NCI-H146 treated with DMSO at 0.1 percent for 48 hours (cell line): Measurements from ENCODE around the gene HIPK1.
"Not testable (repeated sequence)": the region's sequence is repeated elsewhere in the genome, so short reads cannot be mapped to it uniquely, and the experiment has no call there.

Experiments
- DNase-seq: peaks from one replicate; lab custom pipeline; 2025; ENCODE audit not compliant: unreplicated experiment; lab: John Stamatoyannopoulos, UW

Gene HIPK1

DNA sequence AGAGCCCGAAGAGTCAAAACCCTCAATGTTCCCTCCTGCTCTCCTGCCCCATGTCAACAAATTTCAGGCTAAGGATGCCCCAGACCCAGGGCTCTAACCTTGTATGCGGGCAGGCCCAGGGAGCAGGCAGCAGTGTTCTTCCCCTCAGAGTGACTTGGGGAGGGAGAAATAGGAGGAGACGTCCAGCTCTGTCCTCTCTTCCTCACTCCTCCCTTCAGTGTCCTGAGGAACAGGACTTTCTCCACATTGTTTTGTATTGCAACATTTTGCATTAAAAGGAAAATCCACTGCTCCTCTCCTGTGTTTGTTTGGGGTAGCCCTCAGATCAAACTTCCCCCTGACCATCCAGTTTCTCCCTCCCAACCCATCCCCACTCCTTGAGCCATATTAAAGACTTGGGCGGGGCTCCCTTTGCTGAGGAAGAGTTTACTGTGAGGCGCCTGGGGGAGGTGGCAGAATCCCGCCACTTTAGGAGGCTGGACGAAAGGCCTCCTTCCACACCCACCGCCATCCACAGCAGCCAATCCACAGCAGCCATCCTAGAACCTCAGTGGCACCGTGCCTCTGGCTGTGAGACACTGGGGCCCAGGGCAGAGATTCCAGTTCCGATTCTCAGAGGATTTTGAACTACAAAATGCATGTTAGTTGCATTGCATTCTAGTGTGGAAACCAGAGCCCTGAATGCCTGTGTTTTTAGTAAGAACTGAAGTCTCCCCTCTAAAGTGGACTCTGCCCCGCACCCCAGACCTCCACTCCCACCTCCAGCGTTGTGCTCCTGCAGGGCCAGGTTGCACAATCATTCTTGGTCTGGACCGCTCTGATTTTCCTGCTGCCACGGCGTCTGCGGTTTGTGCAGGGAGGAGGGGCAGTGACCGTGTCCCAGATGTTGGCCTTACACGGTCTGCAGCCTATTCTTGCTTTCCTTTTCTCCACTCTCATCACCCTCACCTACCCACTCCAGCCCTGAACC, 53.1 kb downstream of the HIPK1 start:
- no peak for DNase-seq

DNA sequence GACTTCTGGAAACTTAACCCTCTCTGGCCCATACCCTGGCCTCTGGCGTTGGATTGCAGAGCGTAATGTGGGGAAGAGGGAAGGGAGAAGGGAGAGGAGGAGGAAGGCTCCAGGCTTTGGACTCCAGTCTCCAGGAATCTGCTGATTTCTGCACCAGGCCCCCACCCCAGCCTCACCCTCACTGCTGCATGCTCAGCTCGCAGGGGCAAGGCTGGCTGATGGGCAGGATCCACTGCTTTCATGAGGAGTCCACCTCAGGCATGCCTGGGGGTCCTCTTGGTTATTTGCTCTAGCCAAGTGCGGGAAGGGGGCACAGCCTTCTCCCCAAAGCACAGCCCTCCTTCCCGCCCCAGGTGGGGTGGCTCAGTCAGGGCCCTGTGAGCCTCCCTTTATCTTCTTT, 53.8 kb downstream of the HIPK1 start:
- no peak for DNase-seq

DNA sequence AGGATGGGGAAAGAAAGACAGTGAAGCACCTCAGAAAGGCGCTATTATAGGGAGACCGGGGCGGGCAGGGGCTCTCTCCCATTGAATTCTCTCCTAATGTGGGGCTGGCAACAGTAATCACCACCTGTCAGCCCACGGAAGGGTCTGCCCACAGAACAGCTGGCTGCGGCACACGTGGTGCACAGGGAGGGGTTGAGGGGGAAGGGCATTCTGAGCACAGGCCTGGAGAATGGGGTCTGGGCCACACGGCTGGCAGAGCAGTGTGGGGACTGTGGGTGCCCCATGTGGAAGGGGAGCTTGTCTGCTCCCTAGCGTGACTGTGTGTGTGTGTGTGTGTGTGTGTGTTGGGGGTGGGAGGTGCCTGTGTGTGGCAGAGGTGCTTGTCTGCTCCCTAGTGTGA, 54.3 kb downstream of the HIPK1 start:
- DNase-seq, result no peak

DNA sequence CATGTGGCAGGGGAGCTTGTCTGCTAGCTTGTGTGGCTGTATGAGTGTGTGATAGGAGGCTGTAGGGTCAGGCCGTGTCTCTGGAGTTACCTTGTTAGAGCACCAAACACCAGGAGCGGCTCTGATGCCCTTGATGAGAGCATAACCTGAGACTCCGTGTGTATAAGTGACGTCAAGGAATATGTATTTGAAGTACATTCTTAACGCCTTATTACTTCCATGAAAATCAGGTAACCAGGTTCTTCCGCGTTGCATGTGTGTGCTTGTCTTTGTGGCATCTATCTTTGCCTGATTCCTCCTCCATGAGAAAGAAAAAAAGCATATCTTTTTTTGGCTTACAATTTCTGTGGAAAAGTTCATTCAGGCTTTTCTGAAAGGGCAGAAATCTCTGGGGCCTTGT, 54.7 kb downstream of the HIPK1 start:
- no peak for DNase-seq

DNA sequence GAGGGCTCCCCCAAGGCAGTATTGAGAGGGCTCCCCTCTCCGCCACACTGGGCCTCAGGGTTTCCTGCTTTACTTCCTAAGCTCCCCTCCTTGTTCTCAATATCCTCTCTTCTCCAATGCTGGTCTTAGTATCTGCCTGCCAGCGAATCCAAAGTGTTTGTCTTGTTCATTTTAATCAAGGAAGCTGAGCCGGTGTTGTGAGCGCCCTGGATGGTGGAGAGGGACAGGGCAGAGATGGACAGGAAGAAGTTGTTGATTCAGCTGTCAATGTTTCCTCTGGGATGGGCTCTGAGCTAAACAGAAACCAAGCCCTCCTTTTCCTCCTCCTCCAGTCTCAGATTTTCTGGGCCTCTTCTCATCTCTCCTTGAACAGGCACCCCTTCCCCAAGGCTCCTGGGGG, 55.6 kb downstream of the HIPK1 start:
- DNase-seq, result peak; percentile 8

DNA sequence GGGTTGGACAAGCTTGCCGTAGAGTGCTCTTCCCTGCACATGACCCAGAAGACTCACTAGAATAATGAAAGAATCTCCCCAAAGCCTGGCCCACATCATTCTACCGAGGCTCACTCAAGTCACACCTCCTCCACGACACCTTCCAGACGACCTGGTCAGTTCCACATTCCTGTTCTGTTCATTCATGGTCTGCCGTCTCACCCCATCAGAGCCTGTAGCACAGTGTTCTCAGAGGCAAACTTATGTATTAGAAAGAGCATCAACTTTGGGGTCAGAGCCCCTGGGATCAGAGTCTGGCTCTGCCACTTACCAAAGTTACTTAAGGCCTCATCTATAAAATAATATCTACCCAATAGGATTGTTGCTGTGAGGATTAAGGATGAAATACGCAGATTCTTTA, 57.7 kb downstream of the HIPK1 start:
- DNase-seq, result no peak

DNA sequence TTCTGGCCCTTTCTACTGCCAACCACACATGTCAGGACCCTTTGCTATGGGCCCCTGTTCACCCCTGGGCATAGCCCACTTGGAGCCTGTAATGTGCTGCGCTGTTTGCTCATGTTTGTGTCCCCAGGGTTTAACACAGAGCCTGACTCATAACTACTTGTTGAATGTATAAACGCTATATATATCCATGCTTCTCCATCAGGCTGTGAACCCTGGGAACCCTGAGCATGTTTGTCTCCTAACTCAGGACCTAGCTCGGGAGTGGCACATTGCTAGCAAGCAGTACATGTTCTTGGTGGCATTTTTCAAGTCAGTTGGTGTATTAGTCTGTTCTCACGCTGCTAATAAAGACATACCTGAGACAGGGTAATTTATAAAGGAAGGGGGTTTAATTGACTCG, 58.1 kb downstream of the HIPK1 start:
- DNase-seq, result no peak

DNA sequence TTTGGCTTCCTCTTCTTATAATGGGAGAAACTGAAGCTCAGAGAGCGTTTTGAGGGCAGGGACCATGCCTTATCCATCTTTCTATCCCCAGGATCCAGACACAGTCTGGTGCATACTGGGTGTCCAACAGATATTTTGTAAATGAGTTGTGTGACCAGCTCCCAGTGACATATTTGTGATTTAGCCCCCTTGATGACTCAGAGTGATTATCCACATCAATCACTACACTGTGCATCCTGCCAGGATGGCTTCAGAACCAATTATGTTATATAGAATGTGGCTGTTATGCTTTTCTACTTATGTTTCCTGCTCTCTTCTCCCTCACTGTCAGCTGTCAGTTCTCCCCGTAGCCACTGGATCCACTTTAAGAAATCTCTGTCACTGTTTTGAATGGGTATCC, 61.4 kb downstream of the HIPK1 start:
- no peak for DNase-seq

DNA sequence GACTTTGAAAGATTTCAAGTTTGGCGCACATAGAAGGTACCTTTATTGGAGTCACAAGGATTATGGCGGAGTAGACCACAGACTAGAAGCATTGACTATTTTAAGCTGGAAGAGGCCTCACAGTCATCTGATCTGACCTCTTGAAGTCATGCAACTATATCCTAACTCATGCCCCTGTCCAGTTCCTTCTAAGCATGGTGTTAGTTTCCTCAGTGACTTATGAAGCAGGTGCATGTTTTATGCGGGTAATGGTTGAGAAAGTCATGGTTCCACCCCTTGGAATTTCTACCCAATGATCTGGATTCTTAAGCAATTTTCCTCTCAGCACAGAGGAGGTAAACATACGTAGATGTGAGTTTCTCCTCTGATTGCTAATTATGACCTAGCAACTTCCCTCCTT, 61.8 kb downstream of the HIPK1 start:
- no peak for DNase-seq

DNA sequence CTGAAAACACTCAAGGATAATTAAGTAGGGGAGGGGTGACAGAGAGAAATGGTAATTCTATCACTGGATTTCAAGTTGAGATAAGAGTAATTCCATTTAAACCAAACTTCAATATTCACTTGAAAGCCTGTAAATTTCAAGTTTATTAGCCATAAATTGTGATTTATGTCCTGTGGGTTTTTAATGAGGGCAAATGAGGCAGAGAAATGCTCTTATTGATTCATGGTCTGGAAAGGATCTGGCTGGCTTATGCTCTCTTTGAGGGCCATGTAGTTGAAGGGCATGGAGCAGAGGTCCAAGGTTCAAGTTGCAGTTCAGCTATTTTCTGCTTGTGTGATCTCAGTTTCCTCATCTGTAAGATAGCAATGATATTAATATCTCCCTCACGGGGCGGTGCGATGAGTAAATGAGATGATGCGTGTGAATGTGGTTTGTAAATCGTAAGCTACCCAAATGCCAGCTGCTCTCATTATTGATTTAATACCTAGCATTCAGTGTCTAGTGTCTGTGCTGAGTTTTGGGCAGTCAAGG, 62.4 kb downstream of the HIPK1 start:
- DNase-seq, result no peak

DNA sequence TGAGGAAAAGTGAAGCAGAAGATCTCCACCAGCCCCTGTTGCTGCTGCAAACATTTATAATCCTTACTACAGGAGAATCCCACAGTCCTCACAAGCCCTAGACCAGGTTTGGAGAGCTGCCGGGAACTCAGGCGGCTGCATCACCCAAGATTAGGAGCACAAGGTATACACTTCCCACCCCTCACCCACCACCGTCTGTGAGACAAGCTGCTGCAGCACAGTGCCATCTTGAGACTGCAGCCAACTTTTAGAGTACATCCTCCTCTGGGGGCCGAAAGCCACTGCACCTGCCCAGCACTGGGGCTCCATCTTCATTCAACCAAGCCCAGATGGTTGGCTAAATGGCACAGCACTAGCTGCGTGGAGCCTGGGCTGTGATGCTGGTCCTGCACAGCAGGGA, 63.9 kb downstream of the HIPK1 start:
- no peak for DNase-seq

DNA sequence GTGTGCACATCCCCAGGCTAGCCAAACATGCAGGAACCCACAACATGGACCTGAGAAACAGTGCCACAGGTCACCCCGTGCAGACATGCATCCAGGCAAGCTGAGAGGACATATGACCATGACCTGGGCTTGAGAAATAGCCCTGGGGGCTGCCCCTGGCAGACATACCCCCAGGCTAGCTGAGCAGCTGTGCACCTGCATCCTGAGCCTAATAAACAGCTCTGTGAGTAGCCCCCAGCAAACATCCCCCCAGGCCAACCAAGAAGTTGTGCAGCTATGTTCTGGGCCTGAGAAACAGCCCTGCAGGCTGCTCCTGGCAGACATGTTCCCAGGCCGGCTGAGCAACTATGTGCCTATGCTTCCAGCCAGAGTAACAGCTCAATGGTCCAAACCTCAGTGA, 64.6 kb downstream of the HIPK1 start:
- DNase-seq, result no peak

DNA sequence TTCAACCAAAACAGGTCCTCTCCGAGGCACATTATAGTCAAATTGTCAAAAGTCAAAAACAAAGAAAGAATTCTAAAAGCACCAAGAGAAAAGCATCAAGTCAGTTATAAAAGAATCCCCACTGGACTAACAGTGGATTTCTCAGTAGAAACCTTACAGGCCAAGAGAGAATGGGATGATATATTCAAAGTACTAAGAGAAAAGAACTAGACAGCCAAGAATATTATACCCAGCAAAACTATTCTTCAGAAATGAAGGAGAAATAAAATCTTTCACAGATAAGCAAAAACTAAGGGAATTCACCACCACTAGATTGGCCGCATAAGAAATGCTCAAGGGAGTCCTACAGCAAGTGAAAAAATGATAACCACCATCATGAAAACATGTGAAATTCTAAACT, 66.3 kb downstream of the HIPK1 start:
- no peak for DNase-seq

DNA sequence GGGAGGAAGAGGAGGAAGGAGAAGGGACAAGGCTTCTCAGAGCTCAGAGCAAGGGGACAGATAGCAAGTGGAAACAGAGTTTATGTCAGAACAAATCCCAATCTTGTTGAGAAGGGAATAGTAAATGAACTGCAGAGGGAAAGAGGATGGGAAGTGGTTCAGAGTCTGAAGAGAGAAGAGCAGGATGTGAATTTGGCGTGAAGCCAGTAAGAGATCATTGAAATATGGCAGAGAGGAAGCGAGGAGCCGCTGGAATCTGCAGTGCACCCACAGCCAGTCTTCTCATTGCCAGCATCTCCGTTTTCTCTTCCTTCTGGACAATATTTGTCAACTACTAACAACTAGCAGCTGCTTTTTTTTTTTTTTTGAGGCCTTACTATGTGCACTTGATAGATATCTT, 69.2 kb downstream of the HIPK1 start:
- DNase-seq, result no peak

DNA sequence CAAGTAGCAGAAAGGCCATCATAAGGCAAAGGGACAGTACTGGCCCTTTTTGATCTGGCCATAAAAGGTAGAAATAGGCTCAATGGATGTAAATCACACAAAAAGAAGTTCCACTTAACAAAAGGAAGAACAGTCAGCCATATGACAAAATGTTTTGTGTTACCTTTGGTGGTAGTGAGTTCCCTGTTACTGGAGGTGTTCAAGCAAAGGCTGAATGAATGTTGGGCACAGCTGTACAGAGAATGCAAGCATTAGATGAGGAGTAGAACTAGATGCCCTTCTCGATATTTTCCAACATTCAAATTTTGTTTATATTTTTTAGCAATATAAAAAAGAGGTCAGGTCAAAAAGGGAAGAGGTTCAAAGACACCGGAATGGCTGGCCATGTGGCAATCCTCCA, 70.1 kb downstream of the HIPK1 start:
- DNase-seq, result no peak

DNA sequence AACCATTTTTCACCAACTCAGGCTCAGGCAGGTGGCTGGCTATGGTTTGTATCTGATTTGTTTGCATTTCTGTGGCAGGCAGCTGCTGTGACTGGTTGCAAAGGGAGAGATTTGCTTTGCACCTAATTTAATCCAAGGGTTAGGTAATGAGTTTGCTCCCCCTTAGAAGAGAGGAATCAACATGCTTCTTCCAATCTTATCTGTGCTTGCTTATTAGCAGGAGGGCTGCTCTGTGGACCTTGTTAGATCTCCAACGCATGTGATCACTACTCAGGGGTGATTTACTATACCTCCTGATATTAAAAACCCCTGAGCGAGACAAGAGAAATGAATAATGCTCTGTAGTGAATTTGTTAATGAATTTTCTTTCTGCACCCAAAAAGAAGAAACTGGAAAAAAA, 70.7 kb downstream of the HIPK1 start:
- DNase-seq, result peak; percentile 73

DNA sequence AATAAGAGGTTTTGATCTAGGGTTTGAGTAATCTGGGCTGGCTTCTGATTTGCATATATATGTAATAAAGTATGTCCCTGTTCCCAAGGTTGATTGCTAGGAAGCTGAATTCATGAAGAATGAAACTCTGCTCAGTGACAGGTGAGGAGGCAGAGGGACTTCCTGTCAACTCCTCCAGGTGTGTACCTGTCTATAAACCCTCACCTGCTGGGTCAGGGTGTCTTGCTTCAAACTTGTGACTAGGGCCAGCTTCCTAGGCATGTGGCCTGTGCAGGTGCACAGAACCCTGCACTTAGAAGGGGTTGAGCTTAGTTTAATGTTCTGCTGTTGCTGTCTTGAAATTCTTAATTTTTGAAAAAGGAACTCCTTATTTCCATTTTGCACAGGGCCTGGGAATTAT, 71.3 kb downstream of the HIPK1 start:
- DNase-seq, result peak; percentile 12

DNA sequence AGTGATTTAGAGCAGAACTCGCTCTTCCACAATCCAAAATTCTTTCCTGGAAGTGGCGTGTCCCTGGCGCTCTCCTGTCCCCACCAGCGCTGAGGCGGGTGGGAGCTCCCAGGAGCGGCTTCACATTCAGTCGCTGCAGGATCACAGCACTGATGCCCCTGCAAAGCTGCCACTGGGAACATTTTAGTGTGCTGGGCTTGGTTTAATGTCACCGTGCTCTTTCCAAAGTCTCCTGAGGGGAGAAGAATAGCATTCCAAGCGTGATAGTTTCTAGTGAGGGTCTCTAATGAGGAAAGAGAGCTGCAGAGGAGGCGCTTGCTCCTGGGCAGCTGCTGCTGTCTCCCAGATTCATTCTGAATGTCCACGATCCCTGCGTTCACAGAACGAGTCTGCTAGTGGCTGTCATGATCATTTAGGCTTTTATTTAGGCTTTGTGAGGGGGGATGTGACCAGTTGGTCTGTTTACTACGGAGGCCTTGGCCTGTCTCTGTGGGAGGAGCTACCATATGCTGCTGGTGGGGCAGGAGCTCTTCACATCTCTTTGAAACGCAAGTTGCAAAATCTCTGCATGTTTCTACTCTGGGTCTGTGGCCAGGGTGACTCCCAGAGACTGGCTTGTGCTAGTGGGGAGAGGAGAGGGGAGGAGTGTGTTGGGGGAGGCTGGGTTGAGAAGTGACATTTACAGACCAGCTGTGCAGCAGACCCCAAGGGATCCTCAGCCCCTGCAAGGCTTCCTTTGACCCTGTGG, 73.5 kb downstream of the HIPK1 start:
- DNase-seq, result no peak

DNA sequence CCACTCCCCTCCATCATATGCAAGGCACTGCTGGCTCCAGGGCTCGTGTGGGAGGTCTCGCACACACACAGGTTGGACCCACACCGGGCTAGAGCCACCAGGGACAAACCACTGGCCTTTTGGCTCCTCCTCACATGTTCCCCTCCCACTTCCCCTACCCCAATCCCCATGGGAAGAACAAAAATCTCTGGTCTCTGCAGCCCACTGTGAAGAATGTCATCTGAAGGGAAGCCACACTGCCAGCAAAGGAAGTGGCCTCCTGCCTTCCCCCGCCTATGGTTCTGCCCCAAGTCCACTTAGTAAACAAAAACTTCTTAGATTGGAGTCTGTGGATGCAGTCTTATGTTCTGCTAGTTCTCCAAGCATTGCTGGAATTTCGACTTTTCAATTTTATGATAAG, 74.3 kb downstream of the HIPK1 start:
- no peak for DNase-seq

DNA sequence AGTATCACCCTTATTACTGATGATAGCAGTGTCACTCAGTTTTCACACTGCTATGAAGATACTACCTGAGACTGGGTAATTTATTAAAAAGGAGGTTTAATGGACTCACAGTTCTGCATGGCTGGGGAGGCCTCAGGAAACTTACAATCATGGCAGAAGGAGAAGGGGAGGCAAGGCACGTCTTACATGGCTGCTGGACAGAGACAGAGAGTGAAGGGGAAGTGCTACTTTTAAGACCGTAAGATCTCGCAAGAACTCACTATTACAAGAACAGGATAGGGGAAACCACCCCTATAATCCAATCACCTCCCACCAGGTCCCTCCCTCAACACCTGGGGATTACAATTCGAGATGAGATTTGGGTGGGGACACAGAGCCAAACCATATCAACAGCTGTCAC, 77.7 kb downstream of the HIPK1 start:
- not testable (repeated sequence) for DNase-seq

DNA sequence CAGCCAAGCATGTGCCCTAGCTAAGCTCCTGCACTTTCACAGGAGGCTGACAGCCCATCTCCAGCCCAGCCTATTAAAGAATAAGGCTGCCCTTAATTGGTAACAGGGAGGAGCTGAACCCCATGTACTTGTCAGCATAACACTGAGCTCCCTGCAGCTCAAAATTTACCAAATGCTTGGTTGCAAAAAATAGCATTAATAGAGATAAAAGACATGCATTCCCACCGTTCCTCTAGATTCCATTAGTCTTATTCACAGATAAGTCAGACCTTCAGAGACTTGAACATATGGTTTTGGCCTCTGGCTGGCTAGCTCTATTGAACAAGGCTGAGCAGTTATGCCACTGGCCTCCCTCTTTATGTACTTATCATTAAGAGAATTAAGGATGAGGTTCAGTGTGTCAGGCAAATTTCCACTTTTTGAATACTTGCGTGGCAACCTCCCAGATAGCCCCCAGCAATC, 79.4 kb downstream of the HIPK1 start:
- no peak for DNase-seq

DNA sequence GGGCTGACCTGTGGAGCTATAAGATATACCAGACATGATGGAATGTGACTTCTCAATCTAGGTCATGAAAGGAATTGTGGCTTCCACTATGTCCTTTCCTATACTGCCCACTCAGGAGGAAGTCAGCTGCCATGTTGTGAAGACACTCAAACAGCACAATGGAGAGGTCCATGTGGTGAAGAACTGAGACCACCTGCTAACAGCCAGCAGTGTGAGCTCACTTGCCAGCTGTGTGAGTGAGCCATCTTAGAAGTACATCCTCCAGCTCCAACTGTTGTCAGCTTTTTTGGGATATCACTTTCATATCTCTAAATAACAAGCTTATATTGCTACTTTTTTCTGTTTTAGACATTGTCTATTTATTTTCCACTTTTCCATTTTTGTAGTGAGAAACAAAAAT, 79.9 kb downstream of the HIPK1 start:
- no peak for DNase-seq
